ENCODE data around the gene NAP1L4.

Gene NAP1L4

DNA sequence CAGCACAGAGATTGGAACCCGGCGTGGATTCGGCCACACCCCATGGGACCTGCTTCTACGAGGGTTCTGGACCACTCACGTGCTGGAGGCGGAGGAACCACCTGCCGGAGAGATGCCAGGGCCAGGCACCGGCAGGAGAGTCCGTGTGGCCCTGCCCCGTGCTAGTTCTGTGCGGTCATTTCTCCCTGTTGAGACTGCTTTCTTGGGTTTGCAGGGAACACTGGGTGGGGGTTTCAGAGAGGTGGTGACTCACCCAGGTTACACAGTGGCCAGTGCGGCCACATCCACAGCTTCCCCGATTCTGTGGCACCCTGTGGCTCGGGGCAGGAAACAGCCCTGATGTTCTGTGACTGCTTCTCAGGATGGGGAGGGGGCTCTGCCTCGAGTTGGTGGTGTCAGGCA is 59.3 kb downstream of the NAP1L4 start:
- DNase-seq, result no peak

DNA sequence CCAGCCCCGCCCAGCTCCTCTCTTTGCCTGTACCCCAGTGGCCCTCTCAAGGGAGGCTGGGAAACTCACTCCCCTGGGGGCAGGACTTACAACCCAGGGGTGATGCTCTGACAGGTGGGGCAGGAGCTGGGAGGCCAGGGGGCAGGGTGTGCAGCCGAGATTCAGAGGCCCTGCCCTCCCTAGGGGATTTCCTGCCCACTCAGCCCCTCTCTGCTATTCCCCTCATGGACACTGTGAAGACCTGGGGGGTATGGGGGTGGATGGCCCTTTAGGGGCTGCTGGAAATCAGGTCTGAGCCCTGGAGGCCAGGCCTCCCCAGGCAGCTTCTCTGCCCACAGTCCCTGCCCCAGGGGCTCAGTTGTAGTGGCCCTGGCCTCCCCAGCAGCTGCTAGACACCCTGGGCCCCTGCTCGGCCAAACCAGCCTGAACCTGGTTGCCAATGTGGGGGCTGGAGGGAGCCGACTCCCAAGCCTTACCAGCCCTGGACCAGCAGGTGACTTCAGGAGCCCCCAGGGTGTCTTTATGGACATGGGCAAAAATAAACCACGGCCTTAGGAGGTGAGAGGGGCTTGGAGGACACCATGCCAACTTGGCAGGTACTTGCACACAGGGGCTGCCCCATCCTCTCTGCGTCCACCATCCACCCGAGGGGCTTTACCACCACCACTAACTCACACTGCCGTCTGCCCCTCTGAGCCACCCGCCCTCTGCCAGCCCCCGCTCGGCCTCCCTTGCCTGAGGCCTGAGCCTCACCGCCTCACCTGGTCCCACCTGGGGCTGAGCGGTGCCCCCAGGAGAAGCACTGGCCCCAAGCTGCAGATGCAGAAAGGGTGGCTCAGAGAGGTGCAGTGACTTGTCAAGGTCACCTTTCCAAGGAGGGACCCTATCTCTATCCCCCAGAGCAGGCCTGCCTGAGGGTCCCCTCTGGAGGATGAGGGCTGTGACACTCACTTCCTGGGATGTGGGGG is 60.1 kb downstream of the NAP1L4 start:
- no peak for DNase-seq

DNA sequence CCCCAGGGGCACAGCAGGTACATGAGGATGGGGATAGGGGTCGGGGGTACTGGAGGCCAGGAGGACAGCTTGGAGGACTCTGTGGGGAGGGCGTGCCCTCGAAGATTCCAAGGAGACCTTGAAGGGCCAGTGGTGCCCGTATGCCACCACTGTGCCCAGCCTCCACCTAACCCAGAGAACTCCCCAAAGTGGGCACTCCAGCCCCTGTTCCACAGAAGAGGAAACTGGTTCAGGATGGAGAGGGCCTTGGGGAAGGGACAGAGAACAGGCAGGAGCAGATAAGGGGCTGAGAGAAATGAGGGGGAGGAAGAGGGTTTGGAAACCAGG is 60.7 kb downstream of the NAP1L4 start:
- DNase-seq, result no peak

DNA sequence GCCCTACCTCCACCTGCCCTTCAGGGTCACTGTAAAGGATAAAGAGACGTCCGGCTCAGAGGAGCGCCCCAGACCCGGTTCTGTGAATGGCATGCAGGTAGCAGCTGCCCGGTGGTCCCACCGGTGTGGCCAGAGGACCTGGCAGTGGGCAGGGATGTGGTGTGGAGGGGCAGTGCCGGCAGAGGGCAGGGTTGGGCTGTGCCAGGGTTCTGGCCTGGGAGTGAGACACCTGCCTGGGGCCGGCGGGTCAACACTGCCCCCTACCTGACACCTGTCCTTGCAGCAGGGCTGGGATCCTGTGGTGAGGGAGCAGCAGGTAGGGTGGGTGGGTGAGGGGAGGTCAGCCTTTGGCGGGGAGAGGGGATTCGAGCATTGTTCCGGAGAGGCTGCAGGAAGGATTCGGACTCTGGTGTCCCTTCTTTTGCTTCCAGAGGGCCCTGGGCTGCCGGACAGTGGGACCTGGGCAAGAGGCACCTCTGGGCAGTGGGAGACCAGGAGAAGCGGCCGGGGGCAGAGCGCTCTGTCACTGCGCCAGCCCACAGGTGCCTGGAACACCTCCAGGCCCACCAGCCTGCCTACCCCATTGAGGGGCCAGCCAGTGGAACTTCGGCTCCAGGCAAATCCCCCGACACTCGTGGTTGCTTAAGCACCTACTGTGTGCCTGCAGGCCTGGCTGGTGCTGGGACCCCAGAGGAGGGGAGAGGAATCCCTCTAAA is 61.3 kb downstream of the NAP1L4 start:
- DNase-seq, result no peak

DNA sequence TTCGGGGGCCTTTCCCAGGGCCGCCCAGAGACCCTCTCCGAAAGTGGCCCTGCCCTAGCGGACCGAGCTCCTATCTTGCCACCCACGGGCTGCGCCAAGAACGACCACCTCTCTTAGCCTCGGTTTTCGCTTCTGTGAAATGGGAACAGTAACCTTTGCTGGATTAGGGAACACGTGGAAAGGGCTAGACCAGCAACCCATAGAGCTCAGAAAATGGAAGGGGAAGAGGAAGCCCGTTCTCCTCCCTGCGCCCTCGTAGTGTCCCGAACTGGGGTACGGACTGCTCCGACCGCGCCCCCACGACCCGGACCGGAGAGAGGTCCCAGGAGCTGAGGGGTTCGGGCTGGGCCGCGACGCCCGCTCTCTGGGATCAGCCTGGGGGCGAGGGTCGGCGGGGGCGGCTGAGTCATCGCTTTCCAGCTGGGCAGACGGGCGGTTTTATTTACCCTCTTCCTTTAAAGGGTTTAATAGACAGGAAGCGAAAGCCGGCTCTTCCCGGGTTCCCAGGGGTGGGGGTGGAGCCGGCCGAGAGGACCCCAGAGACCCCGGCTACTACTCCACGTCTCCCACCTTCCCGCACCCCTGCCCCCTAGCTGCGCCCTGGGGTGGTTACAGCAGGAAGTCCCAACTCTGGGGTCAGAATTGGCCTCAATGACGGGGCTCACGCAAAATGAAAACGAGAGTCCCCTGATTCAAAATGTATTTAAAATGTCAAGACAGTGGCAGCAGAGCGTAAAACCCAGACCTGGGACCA is 62.0 kb downstream of the NAP1L4 start:
- no peak for DNase-seq

DNA sequence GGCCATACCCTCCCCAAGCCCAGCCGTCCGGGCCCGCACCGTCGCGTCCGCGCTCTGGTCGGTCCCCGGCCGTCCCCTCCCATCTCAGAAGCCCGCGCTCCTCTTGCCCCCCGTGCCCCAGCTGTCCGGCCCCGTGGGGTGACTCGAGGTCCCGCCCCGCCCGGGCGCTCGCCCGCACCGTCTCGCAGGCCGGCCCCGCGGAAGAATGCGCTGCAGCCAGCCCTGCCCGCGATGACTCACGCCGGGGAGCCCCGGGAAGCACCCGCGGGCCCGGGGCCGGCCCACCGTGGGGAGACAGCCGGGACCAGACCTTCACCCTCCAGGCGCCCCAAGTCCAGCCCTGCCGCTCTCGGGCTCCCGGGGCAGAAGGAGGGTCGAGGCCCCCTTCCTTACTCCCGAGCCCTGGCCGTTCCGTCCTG is 62.6 kb downstream of the NAP1L4 start:
- DNase-seq, result no peak

DNA sequence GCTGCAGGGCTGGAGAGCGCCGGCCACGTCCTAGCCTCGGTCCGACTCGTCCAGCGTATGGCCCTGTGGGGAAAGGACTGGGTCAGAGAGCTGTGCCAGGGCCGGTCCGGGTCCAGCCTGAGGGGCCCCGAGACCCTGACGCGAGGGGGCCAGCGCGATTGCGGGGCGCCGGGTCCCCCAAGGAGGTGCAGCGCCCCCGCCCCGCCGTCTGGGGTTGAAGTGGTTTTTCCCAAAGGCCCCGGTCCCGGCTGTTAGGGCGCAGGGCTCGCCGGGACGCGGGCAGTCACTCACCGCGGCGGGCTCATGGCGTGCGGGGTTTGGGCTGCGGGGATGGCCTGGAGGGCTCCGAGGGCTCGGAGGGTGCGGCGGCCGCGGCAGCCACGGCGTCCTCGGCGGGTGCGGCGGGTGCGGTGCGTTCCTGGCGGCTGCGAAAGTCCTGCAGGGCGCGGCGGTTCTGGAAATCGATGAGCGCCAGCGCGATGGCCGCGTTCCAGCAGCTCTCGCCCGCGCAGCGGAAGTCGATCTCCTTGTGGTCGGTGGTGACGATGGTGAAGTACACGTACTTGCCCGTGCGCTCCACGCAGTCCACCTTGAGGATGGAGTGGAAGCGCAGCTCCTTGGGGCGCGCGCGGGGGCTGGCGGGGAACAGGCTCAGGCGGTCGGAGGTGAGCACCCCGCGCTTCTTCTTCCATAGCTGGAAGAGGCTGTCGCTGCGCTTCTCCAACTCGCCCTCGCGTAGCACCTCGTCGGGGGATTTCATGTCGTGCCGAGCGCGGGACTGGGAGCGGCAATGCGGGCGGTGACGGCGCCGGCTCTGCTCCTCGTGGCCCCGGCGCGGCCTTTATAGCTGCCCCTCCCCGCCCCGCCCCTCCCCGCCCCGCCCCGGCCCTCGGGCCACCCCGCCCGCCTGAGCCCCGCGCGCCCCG is 63.3 kb downstream of the NAP1L4 start, which contains the start of gene PHLDA2:
PHLDA2 (minus strand) TSS at position 816 of the 926 bp plus-strand sequence; CDS start at position 760, 56 bp downstream.
- DNase-seq, result no peak

DNA sequence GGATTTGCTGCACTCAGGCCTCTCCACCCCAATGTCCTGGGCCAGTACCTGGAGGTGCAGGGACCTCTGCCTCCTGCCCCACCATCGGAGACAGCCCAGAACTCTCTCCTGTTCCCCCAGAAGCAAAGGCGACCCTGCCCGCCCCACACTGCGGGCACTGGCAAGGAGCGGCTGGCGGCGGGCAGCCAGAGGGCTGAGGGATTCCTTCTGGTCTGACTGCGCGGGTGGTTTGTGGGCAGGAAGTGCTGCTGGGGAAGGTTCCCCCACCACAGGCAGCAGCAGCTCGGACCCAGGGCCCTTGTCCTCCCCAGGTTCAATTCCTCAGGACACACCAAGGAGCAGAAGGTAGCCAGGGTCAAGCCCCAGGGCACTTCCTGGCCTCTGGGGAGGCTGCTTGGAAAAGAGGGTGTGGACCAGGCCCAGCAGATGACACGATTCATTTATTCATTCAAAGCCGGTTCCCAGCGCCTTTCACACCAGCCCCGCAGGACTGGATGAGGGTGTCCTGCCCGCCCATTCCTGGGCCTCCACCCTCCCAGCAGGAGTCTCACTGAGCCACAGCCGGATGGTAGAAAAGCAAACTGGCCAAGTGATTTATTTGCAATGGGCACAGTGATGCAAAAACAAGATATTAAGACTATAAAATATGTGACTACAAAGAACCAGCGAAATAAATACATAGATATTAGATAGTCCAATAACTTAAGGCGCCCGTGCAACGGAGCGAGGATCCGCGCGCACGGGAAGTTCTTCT is 64.1 kb downstream of the NAP1L4 start:
- DNase-seq, result no peak

DNA sequence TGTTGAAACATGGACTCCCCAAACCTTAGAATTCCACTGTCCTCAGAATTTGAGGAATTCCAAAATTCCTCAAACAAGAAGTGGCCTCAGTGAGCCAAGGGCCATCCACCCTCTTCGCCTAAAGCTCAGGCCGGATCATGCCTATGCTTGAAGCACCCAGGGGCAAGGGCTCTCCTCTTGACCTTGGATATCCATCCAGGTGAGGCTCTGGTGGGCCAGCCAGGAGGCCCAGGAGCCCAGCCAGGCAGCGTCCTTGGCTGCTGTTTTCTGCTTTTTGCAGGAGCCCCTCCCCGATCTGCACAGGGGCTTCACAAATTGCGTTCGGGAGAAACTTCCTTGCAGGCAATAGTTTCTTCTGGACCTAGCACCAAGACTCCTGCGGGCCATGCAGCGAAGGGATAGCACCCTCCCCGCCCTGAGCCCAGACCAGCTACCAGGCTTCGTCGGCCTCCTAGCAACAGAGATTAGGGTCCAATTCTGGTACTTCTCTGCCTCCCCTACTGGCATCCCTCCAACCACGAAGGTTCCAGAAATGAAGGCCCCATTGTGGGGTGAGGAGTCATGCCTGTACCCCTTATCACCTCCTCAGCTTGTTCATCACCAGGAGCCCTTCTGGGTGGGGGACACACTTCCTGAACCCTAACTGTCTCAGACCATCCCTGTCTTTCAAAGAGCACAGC is 64.9 kb downstream of the NAP1L4 start:
- no peak for DNase-seq

DNA sequence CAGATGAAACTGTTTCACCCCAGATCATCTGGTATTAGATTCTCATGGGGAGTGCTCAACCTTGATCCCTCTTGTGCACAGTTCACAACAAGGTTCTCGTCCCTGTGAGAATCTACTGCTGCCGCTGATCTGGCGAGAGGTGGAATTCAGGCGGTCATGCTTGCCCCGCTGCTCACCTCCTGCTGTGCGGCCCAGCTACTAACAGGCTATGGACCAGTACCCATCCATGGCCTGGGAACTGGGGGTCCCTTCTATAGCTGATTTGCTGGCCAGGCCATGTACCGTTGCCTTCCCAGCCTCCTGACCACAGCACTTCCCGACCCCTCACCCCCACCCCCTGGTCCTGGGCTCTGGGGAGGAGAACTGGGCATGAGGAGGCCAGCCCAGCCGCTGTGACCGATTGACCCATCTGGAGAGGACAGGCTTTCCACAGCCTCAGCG is 65.5 kb downstream of the NAP1L4 start:
- no peak for DNase-seq

DNA sequence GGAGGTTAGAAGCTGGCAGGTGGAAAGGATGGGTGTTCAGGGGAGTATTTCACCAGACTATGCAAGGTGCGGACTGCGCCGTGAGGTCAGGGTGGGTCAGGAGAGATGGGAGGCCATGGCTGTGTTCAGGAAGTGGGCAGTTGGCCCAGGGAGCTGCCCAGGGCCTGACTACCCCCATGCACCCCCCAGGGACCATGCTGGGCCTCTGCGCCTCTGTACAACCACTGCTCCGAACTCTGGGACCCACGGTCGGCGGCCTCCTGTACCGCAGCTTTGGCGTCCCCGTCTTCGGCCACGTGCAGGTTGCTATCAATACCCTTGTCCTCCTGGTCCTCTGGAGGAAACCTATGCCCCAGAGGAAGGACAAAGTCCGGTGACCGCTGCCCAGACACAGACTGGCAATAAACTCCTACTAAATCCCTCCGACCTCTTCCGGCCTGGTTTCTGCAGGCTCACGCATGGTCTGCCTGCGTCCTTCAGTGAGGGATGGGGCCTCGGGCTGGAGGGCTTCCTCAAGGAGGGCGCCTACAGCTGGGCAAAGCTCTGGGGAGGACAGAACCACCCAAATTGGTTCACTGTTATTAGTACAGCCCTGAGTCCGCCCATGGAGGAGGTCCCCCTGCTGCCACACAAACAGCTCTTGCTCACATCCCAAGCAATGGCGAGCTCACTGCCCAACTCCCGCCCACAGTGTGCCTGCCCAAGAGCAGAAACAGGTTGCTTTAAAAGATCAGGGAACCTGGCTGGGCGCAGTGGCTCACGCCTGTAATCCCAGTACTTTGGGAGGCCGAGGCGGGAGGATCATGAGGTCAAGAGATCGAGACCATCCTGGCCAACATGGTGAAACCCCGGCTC is 67.1 kb downstream of the NAP1L4 start:
- no peak for DNase-seq

DNA sequence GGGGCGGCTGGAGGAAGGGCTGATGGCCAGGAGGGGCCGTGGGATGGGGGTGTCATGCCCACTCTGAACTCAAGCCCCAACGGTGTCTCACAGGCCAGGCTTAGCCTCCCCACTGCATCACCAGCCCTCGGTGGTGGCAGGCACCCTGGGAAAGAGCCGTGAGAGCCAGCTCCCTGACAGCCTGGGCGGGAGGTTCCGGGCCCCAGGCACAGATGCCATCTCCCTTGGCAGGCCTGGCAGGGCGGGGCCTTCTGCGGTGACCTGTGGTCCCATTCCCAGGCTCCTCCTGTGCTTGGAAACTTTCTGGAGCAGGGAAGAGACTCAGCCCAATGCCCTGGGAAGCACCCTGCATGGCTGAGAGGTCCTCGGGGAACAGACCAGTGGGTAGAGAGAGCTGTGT is 67.7 kb downstream of the NAP1L4 start:
- no peak for DNase-seq

DNA sequence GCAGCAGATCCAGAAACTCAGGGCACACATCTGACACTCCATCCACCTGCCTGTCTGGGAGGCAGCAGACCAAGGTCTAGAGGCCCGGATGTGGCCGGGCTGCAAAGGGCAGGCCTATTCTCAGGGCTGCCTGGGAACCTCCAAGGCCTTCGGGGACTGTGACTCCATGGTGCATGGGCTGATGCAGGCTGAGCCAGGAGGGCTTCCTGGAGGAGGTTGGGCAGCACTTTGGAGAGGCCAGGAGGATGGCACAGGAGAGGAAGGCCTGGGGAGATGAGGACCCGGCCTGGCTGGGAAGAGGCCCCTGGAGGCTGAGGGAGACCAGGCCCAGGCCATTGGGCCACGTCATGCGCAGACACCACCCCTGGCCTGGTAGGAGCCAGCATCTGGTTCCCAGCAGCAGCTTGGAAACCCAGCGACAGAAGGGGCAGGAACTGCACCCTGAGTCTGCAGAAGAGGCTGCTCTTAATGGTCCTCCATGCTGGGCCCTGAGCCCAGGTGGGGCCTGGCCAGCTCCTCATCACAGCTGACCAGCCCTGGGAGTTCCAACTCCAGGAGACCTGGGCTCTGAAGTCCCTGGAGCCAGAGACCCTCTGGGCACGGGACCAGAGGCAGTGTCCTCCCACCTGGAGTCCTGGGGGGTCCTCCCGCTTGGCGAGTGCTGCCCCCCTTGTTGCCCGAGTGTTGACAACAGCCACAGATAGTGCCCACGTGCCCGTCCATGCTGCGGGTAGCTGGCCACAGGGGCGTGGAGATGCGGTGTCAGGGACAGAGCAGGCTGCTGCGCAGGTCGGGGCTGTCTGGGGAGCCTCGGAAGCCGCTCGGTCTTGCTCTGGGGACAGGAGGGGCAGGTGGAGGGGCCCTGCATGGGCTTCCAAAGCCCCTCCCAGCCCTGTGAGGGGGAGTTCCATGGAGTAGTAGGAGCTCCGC is 68.4 kb downstream of the NAP1L4 start:
- DNase-seq, result no peak

DNA sequence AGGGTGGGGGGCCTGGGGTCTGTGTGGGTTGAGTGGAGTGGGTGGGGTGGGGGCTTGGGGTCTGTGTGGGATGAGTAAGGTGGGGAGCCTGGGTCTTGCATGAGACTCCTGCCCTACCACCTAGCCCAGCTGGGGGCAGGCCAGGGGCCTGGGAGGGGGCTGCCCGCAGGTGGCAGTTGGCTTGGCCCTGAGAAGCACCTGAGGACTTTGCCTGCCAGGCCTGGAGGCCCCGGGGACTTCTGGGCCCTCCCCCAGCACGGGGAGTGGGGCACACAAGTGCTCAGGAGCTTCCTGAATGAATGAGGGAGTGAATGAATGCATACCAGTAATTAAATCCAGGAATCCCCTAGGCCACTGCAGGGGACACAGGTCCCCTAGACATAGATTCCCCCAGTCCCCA is 69.5 kb downstream of the NAP1L4 start:
- no peak for DNase-seq

DNA sequence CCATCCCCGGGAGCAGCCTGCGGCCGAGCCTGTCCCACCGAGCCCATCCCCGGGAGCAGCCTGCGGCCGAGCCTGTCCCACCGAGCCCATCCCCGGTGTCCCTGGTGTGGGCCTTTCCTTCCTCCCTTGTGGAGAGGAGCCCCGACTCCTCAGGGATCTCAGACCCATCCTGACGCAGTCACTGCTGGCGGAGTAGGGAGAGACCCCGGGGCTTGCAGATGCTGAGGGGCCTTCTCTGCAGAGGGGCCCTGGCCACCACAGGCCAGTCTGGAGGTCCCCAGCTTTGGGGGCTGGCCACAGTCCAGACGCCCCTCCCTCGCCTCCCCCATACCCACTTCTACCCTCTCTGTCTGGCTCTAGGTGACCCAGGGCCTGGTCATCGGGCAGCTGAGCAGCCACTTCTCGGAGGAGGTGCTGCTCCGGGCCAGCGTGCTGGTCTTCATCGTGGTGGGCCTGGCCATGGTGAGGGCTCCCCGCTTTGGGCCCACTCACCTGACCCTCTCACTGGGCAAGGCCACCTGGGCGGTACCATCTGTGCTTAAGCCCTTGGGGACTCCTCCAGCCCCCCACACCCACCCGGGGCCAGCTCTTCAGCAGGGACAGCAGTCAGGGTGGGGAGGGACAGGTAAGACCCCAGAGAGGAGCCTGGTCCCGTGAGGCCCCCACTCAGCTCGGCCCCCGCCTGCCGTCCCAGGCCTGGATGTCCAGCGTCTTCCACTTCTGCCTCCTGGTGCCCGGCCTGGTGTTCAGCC is 70.2 kb downstream of the NAP1L4 start:
- DNase-seq, result no peak

DNA sequence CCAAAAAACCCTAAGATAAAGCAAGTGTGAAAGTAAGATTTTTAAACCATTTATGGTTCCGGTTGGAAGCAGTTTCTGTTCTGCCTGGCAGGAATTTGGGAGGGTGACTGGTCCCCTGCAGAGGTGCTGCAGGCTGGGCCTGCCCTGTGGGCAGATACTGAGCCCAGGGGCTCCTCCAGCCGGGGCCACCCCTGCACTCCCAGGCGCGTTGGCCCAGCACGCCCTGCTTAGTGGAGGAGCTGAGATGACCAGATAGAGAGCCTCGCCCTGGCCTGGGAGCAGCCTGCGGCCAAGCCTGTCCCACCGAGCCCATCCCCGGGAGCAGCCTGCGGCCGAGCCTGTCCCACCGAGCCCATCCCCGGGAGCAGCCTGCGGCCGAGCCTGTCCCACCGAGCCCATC is 70.9 kb downstream of the NAP1L4 start:
- no peak for DNase-seq

DNA sequence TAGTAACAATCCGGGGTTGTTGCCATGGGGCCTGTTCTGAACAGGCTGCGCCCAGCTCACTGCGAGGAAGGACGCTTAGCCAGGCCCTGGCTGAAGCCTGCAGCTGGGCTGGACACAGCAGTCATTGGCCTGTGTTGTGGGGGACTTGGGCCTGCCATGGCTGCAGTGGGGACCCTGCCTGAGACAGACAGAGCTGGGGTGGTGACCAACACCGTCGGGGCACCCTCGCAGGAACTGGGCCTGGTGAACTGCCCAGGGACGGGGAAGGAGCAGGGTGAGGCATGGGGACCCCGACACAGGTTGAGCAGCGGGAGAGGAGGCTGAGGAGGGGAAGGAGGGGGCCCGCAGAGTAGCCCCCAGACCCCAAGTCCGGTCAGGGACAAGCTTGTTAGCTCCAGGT is 71.8 kb downstream of the NAP1L4 start:
- DNase-seq, result no peak

DNA sequence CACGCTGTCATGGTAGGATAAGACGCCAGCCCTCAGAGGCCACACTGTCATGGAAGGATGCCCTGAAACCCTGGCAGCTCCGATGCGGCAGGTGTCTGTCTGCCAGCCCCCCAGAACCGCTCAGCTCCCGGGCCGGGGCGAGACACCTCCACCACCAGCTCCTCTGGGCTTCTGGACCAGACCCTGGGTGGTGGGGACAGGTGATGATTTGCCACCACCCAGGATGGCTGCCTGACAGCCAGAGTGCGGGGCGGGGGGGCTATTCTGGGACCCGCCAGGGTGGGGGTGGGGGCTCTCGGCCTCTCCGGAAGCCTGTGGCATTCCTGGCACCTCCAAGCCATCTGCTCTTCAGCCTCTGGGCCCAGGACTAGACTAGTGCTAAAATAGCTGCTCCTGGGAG is 72.3 kb downstream of the NAP1L4 start:
- no peak for DNase-seq
